AML-193 (cell line): ENCODE results near the gene REEP1.

Experiments
- DNase-seq, 2 experiments: peaks; one replicate each; lab custom pipeline; 2025; lab: John Stamatoyannopoulos, UW

Gene REEP1

GRCh38 chr2:86305915-86306254 is 31.5 kb downstream of the REEP1 start:
- DNase-seq: no peak

GRCh38 chr2:86305195-86305914 is 32.1 kb downstream of the REEP1 start:
- DNase-seq: no peak

GRCh38 chr2:86304416-86304815 is 33.0 kb downstream of the REEP1 start:
- DNase-seq: no peak

- no peak for DNase-seq
Observed at GRCh38 chr2:86302320-86302719, 35.1 kb downstream of the REEP1 start.

GRCh38 chr2:86301711-86302202 is 35.7 kb downstream of the REEP1 start:
- DNase-seq: no peak

DNA sequence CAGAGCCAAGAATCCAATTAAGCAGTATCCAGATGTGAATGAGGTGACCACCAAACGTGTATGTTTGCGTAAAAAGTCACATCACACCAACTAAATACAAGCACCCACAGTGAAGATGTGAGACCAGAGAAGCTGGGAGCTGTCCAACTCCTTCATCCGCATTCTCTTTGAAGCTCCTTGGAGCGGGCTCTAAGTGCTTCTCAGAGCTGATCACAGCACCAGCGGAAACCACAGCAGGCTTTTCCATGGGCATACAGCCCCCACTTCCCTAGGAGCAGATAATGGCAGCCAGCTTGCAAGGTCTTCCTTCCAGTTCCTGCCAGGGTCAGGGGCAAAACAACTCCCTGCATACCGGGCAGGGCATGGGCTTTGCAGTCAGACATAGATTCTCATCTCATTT is 36.4 kb downstream of the REEP1 start:
- DNase-seq: no peak

- DNase-seq: no peak
Observed at GRCh38 chr2:86300496-86300895, 36.9 kb downstream of the REEP1 start.

GRCh38 chr2:86298411-86299390 is 38.7 kb downstream of the REEP1 start:
- DNase-seq: no peak

DNA sequence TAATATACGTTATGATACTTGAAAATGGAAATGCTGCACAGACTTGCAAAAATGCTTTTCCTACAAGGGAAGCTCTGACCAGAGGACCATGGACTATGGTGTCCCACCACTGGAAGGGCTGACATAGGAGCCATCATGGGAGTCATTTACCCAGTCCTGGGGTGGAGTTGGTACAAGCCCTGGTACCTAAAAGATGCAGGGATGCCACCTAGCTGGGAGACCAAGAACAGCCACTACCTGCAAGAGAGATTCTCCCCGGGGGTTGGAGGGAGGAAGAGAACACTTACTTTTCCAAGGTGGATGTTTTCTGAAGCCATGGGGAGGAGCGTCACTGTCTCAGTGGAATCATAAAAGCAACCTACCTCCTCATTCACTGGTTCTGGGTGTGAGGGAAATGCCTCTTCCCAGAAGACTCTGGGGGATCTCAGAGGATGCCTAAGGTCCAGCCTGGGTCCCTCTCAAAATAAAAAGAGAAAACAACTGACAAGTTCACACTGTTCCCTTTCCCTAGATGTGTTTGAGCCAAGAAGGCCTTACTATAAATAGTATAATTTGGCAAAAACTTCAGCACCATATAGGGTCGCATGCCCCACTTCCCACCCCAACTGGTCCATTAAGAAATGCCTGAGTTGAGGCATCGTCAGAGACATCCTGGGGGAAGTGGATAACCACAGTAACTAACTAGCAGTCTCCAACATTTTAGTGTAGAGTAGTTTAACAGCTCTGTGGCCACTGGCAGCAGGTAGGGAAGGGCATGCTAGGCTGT is 39.9 kb downstream of the REEP1 start:
- DNase-seq: no peak

DNA sequence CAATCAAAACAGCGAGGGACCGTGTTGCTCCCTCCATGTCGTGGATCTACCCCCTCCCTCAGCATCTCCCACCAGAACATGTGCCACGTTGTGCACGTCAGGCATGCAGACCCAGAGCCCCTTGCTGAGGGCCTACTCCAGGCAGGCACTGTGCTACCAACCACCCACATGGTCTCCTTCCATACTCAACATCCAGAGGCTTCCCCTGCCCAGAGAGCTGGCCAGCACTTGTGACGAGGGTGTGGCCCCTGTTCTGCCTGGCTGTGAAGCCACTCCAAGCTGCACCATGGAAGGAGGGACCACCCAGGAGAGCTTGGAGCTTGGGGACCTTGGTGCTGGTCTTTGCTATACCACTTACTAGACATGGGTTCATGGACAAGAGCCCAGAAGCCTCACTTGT is 40.5 kb downstream of the REEP1 start:
- DNase-seq: no peak

GRCh38 chr2:86295066-86295465 is 42.4 kb downstream of the REEP1 start:
- DNase-seq: no peak

DNA sequence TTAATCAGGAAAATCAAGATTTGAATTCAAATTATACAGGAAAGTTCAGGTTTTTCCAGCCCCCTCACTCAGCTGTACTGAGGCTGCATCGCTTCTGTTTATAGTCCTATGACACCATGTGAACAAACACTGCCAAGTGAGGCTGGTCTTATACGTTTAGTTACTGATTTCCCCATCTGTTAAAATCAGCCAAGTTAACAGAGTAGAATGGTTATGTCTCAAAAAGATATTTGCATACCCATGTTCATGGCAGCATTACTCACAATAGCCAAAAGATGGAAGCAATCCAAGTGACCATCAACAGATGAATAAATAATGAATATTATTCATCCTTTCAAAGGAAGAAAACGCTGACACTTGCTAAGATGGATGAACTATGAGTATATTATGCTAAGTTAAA is 43.8 kb downstream of the REEP1 start:
- no peak for DNase-seq

DNA sequence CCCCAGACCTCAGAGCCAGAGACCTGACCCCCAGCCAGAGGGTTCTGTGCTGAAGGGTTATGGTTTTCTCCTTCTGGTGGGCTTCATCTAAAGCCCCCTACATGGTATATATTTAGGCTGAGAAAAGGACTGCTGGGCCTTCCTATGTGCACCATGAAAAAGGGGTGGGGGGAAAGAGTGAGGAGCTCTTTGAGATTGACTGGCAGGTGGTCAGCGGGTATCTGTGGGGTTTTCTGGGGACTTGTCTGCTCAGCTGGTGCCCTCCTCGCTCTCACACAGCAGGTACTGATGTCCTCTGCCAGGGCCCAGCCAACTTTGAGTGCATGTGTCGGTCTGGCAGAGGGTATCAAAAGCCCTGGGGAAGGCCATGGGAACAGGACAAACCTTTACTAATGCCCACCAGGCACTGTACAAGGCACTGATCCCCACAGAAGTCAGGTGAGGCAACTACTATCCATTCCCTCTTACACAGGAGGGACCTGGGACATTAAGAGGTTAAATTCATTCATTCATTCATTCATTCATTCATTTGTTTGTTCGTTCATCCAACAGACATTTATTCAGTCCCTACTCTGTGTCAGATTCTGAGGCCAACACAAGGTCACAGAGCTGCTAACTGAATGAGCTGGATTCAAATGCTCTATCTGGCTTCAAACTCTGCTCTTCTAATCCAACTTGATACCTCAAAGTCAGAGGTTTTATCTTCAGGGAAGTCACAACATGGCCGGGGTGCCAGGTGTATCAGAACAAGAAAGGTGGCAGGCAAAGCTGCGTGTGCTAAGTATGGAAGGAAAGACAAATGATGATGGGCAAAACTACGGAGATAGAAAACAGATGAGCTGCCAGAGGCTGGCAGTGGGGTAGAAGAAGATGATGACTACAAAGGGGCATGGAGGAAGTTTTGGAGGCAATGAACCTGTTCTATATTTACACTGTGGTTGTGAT is 44.6 kb downstream of the REEP1 start:
- no peak for DNase-seq

- no peak for DNase-seq
Observed at GRCh38 chr2:86291328-86291662, 46.1 kb downstream of the REEP1 start.

GRCh38 chr2:86290596-86291327 is 46.7 kb downstream of the REEP1 start:
- no peak for DNase-seq

- DNase-seq: no peak
Observed at GRCh38 chr2:86286516-86286915, 50.9 kb downstream of the REEP1 start.

DNA sequence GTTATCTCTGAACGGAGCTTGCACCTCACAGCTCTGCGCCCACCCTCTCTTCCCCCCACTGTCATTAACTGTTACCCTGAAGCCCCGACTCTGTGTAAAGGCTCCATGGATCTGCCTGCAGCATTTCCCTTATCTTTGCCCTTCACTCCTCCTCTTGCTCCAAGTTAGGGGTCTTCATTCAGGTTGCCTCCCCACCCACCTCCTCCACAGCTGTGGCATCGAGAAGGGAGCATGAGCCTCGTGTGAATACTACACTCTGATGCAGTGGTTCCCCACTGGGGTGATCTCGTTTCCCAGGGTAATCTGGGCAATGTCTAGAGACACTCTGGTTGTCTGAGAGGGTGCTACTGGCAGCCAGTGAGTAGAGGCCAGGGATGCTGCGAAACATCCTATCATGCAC is 51.4 kb downstream of the REEP1 start:
- no peak for DNase-seq

DNA sequence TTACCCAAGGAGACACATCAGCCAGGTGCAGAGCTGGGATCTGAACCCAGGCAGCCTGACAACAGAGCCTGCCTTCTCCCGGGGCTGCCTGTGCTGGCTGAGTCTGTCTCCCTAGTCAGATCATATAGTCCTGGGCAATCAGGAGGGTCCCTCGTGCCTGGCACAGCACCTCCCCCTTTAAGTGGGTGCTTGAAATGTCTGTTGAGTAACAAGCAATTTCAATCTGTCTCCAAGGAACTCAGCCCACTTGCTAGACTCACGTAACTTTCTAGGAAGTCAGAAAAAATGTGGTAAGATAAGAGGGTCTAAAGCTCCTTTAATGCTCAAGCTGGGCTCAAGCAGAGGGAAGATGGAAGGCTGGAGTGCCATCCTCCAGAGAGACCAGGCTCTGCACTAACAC is 51.9 kb downstream of the REEP1 start:
- DNase-seq: no peak

DNA sequence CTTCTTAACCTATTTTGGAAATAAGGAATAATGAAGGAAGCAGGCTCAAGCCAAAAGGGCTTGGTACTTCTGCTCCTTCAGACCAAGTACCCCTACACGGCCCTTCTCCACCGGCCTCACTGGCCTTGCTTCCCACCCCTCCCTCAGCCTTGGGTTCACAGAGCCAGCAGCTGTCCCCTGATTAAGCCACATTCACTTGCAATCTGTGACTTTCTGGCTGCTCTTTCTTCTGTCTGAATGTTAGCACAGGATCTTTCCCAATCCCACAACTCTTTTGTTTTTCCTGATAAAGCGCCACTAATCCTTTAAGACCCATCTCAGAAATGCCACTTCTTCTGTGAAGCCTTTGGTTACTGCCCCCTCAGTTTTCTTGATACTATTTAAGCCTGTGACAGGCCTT is 52.4 kb downstream of the REEP1 start:
- DNase-seq: no peak

- DNase-seq: no peak
Observed at GRCh38 chr2:86284401-86284841, 53.0 kb downstream of the REEP1 start.
